GM12878 (cell line): ENCODE results near the gene ARID5B. TPM values are rescaled to one million over a fixed set of nuclear protein-coding genes. Genes with fewer than 3 reads are reported as not detected.
A peak's percentile ranks its signal among the peaks of the same experiment; 100 is the strongest.

Source experiments
- ATAC-seq: fragments of 200-7000 bp; cut with Tn5 transposase; 3 replicates; pipeline ENCODE4 v1.9.1; 2020; ENCODE audit warnings: mild to moderate bottlenecking, moderate library complexity
- BruUV-seq: library from RNA; stranded (reverse); fragments of 400-500 nt; replicated peaks from 2 replicates; lab custom pipeline; 2021; lab: Mats Ljungman, UMichigan
- CTCF ChIA-PET: fragments of 300-600 bp; sonication (Branson Sonifier 250); formaldehyde crosslinking; extraction: SDS; loops from one replicate; lab custom pipeline; 2021; ENCODE audit warnings: inconsistent platforms; lab: Yijun Ruan, JAX
- POLR2A ChIA-PET: fragments of 350-600 bp; formaldehyde crosslinking; extraction: SDS; loops from one replicate; lab custom pipeline; 2021; ENCODE audit warnings: inconsistent platforms; lab: Charles Lee
- RAD21 ChIA-PET: fragments of 300-600 bp; sonication (Branson Sonifier 250); formaldehyde crosslinking; loops from one replicate; lab custom pipeline; 2023; ENCODE audit warnings: antibody characterized with exemption; ENCODE audit not compliant: unreplicated experiment; lab: Charles Lee
- SMC1A ChIA-PET: fragments of 300-600 bp; sonication (Branson Sonifier 250); formaldehyde crosslinking; loops from one replicate; lab custom pipeline; 2023; ENCODE audit not compliant: unreplicated experiment, uncharacterized antibody; lab: Charles Lee
- DNase-seq: peaks from one replicate; pipeline ENCODE4 v3.0.0-alpha.2; 2011; ENCODE audit warnings: low read depth, low spot score
- FAIRE-seq: peaks from 3 replicates; lab custom pipeline; 2011; peaks lifted over from hg19 to GRCh38; lab: Jason Lieb, UNC
- H2AFZ ChIP-seq: 2 replicates; pipeline ENCODE4 v1.6.0; 2011; ENCODE audit warnings: low read depth, low read length, control low read depth; ENCODE audit not compliant: control insufficient read depth
- H3K27ac ChIP-seq: 2 replicates; pipeline ENCODE4 v1.5.1; 2011; ENCODE audit warnings: control low read depth; ENCODE audit not compliant: control insufficient read depth, insufficient read depth
- H3K27me3 ChIP-seq, 2 experiments: replicated peaks in 1 of 2; 2 replicates each; pipeline versions ENCODE4 v1.6.0 to v1.6.1; 2011; ENCODE audit warnings: low read length in 1 of 2; ENCODE audit not compliant: control insufficient read depth in 2 of 2, insufficient read depth in 2 of 2
- H3K36me3 ChIP-seq, 2 experiments: 2 replicates each; pipeline ENCODE4 v1.5.1; 2011; ENCODE audit warnings: low read length in 1 of 2; ENCODE audit not compliant: control insufficient read depth in 2 of 2, insufficient read depth in 2 of 2
- H3K4me1 ChIP-seq: 2 replicates; pipeline ENCODE4 v1.6.1; 2011; ENCODE audit warnings: mild to moderate bottlenecking, low read length, moderate library complexity, mixed read lengths; ENCODE audit not compliant: control insufficient read depth, insufficient read depth
- H3K4me2 ChIP-seq: 2 replicates; pipeline ENCODE4 v1.6.0; 2011; ENCODE audit warnings: control low read depth; ENCODE audit not compliant: control insufficient read depth, insufficient read depth
- H3K4me3 ChIP-seq: fragments of 200-600 bp; sonication (generic); 2 replicates; pipeline ENCODE4 v1.5.1; 2016
- H3K79me2 ChIP-seq: 2 replicates; pipeline ENCODE4 v1.6.0; 2011; ENCODE audit warnings: low read length; ENCODE audit not compliant: control insufficient read depth, insufficient read depth
- H3K9ac ChIP-seq: 2 replicates; pipeline ENCODE4 v1.8.0; 2011; ENCODE audit warnings: low read length, control low read depth, mixed read lengths; ENCODE audit not compliant: control insufficient read depth, insufficient read depth
- H3K9me3 ChIP-seq: replicated peaks from 3 replicates; pipeline ENCODE4 v1.5.1; 2011; ENCODE audit warnings: mild to moderate bottlenecking, low read length; ENCODE audit not compliant: control insufficient read depth, insufficient read depth
- H4K20me1 ChIP-seq: 2 replicates; pipeline ENCODE4 v1.6.0; 2011; ENCODE audit not compliant: control insufficient read depth, insufficient read depth
- CTCF ChIP-seq, 3 experiments: IDR thresholded peaks in 2 of 3; conservative IDR thresholded peaks in 1 of 3; 2 replicates each; pipeline ENCODE4 v1.5.1; 2011; ENCODE audit warnings: low read depth in 3 of 3, low read length in 3 of 3, mild to moderate bottlenecking in 3 of 3, control low read depth in 2 of 3, moderate library complexity in 2 of 3, inconsistent platforms in 1 of 3, mixed read lengths in 1 of 3; ENCODE audit not compliant: control insufficient read depth in 2 of 3, insufficient read depth in 1 of 3; ENCODE audit errors: extremely low read depth in 1 of 3
- ESRRA ChIP-seq: IDR thresholded peaks from 2 replicates; pipeline ENCODE4 v1.6.1; 2012; ENCODE audit warnings: mild to moderate bottlenecking, low read length, improper control_type of control experiment
- POLR2AphosphoS5 ChIP-seq: IDR thresholded peaks from 2 replicates; pipeline ENCODE4 v1.6.1; 2011; ENCODE audit warnings: mild to moderate bottlenecking, low read length, inconsistent platforms
- WGBS: methylation state at CpG from one replicate; pipeline ENCODE4 v1.1.6; 2016; ENCODE audit warnings: low lambda C conversion rate; ENCODE audit not compliant: insufficient replicate concordance, insufficient coverage; ENCODE audit errors: missing lambda C conversion rate; 5-methylcytosine and 5-hydroxymethylcytosine counted together
- in situ Hi-C: fragments of 300-500 bp; cut with MboI; formaldehyde crosslinking; loops from 9 replicates; pipeline ENCODE4 v1.14.3; 2018; ENCODE audit warnings: mixed read lengths
- intact Hi-C: fragments of 100-400 bp; cut with micrococcal nuclease; formaldehyde crosslinking; loops from one replicate; pipeline ENCODE4 v1.14.2; 2022; ENCODE audit not compliant: unreplicated experiment
- polyA plus RNA-seq, 11 experiments: library from polyadenylated mRNA; depleted of rRNA in 4 of 11; unstranded in 6 of 11; stranded (reverse) in 5 of 11; fragments of >200 nt; fragmentation: Nextera tagmentation in 4 of 11; fragmentation: Illumina TruSeq in 1 of 11; extraction: Ambion mirVana in 4 of 11; extraction: Trizol in 1 of 11; gene quantifications; 1 replicate in 1 of 11; 2 replicates in 10 of 11; pipeline versions ENCODE4 v1.2.1 to v1.2.3, GENCODE V29; 2011 to 2016; ENCODE audit warnings: inconsistent platforms in 2 of 11, missing spikeins in 2 of 11, low read depth in 1 of 11
- total RNA-seq, 4 experiments: library from RNA; depleted of rRNA in 3 of 4; stranded (reverse); fragments of >200 nt in 3 of 4; fragmentation: Illumina TruSeq in 1 of 4; extraction: Trizol in 1 of 4; gene quantifications; 2 replicates each; pipeline versions ENCODE4 v1.2.1 to v1.2.3, GENCODE V29; 2013 to 2021

Gene ARID5B
- total and polyA plus RNA-seq, 10 of the 15 experiments (the other 5 are each of a cell fraction or from before 2014, with no cell fraction given): 2.7 to 8.5 (median 6.1) TPM

GRCh38 chr10:61986382-61986781 lies 84.9 kb downstream of the ARID5B start:
- in situ Hi-C loops (no loop called here), intact Hi-C loops (loop anchor here (5.0 kb wide), 1 partner anchor 61 kb away; no protein-coding TSS in a partner anchor)
- ChIA-PET POLR2A (interaction anchor here (0.6 to 2.0 kb wide), 2 partner anchors 11 to 16 kb away, joined by 3 to 5 read pairs; no protein-coding TSS in a partner anchor), RAD21 (interaction anchor here (0.8 to 1.2 kb wide), 2 partner anchors 48 to 80 kb away, joined by 3 to 4 read pairs; no protein-coding TSS in a partner anchor), SMC1A (interaction anchor here (1.1 to 3.7 kb wide), 4 partner anchors 11 to 54 kb away, joined by 3 to 25 read pairs (median 4); no protein-coding TSS in a partner anchor)
- BruUV-seq: no TSS peak
- Histone ChIP-seq H3K4me3 (no peak overlapping the region), H3K4me1 (peaks cover 37% of the 10 kb centered on the region), H3K9ac (no peak overlapping the region), H3K4me2 (no peak overlapping the region; the same call in 1 of the 2 replicates)
- DNase-seq: no peak
- no peak for TF ChIP-seq CTCF (IDR thresholded peaks at IDR 0.05 in 2 of 3, conservative IDR thresholded peaks at IDR 0.05 in 1 of 3; ENCODE audit: control insufficient read depth in 2 of 3, extremely low read depth in 1 of 3, insufficient read depth in 1 of 3, low read depth in 3 of 3, low read length in 3 of 3)
- no peak for TF ChIP-seq POLR2AphosphoS5
- TF ChIP-seq ESRRA: no peak
- TF ChIP-seq, all 136 proteins: peak for 0
- no peak for ATAC-seq
- Histone ChIP-seq H3K27ac (peak overlapping the region; percentile 98), H3K36me3 (no peaks in the 10 kb centered on the region; a peak in 1 of 4 replicates), H3K27me3 (no peaks in the 10 kb centered on the region), H3K9me3 (no peaks in the 10 kb centered on the region), H2AFZ (no peak overlapping the region), H3K79me2 (peaks cover 40% of the 10 kb centered on the region), H4K20me1 (no peaks in the 10 kb centered on the region)
- no peak for FAIRE-seq
- CTCF ChIA-PET: interaction anchor here (1.3 to 1.7 kb wide), 2 partner anchors 20 to 85 kb away, joined by 5 read pairs; partner anchors contain the start of gene ARID5B
- 80% methylated on average over 3 of the region's 3 CpGs for WGBS
